Measurements from ENCODE around the gene FGD6.

DNA sequence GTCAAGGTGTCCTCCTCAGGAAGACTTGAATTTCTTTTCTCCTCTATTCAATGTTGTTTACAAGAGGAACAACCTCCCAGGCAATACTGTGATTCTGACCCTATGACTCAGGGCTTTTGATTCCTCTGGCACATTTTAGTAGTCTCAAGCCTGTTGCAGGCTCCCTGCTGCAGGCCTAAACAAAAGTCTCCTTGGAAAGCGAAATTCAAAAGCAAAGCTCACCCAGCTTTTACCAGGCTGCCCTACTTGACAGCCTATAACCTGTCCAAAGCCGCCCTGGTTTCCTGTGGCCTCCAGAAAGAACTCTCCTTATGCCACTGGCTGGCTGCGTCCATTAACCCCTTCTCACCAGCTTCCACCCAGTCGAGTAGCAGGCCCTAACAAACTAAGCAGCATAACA is 11.6 kb downstream of the FGD6 start:
- TF ChIP-seq EZH2 (IDR thresholded peaks at IDR 0.05; ENCODE audit: insufficient read depth, poor library complexity, severe bottlenecking) (no peak), EZH2phosphoT487 (IDR thresholded peaks at IDR 0.05; ENCODE audit: insufficient read depth, low read depth) (no peak)
